Left ventricle myocardium inferior (tissue), 1 donor: Measurements from ENCODE around the gene CTH. TPM values are rescaled to one million over a fixed set of nuclear protein-coding genes. Genes with fewer than 3 reads are reported as not detected.

ENCODE experiments used
- DNase-seq: peaks from one replicate; pipeline ENCODE4 v3.0.0-alpha.2; 2020
- H3K27ac ChIP-seq: fragments of 200-600 bp; replicated peaks from 2 replicates; pipeline ENCODE4 v1.8.0; 2021
- H3K27me3 ChIP-seq: fragments of 200-600 bp; 2 replicates; pipeline ENCODE4 v1.8.0; 2021; ENCODE audit warnings: low read depth
- H3K36me3 ChIP-seq: fragments of 200-600 bp; 2 replicates; pipeline ENCODE4 v1.8.0; 2021
- H3K4me1 ChIP-seq: fragments of 200-600 bp; 2 replicates; pipeline ENCODE4 v1.8.0; 2021
- H3K4me3 ChIP-seq: fragments of 200-600 bp; 2 replicates; pipeline ENCODE4 v1.8.0; 2021; ENCODE audit warnings: mild to moderate bottlenecking, moderate library complexity
- H3K9me3 ChIP-seq: fragments of 200-600 bp; replicated peaks from 2 replicates; pipeline ENCODE4 v1.8.0; 2021
- CTCF ChIP-seq: fragments of 200-600 bp; IDR thresholded peaks from 2 replicates; pipeline ENCODE4 v1.8.0; 2021; ENCODE audit warnings: antibody characterized with exemption, mild to moderate bottlenecking, borderline replicate concordance
- intact Hi-C: fragments of 100-400 bp; cut with micrococcal nuclease; formaldehyde crosslinking; loops from one replicate; pipeline ENCODE4 v1.11.0; 2022
- total RNA-seq: library from RNA; stranded (reverse); fragmentation: NEBNext Ultra II Directional; extraction: Animal tissue kit (Norgen Biotek cat#: 25700); gene quantifications from one replicate; pipeline ENCODE4 v1.2.1, GENCODE V29; 2021
- donor health status: DM: no; HTN: yes; CAD: no; lungs with severe emphysema.

The CTH gene
- total RNA-seq, 1 donor from 2014 or later, result 0.91 TPM

- Histone ChIP-seq H3K27me3 (no peaks in the 10 kb centered on the region), H3K9me3 (no peaks in the 10 kb centered on the region), H3K27ac (no peak overlapping the region), H3K4me1 (no peaks in the 10 kb centered on the region), H3K4me3 (no peak overlapping the region), H3K36me3 (peaks cover 37% of the 10 kb centered on the region)
- no peak for DNase-seq
- no peak for TF ChIP-seq CTCF
- intact Hi-C loops, result no loop called here
Observed at GRCh38 chr1:70427976-70428375, 16.9 kb downstream of the CTH start.

GRCh38 chr1:70429219-70429618 is 18.2 kb downstream of the CTH start:
- Histone ChIP-seq H3K27me3 (no peaks in the 10 kb centered on the region), H3K4me1 (no peaks in the 10 kb centered on the region), H3K4me3 (no peak overlapping the region), H3K9me3 (no peaks in the 10 kb centered on the region), H3K27ac (no peak overlapping the region), H3K36me3 (peaks cover 41% of the 10 kb centered on the region)
- DNase-seq, result no peak
- TF ChIP-seq CTCF, result no peak
- intact Hi-C loops, result no loop called here

- intact Hi-C loops, result loop anchor here (10.0 kb wide), 1 partner anchor 75 kb away; no protein-coding TSS in a partner anchor
- no peak for TF ChIP-seq CTCF
- Histone ChIP-seq H3K4me1 (no peaks in the 10 kb centered on the region), H3K27ac (no peak overlapping the region), H3K9me3 (no peaks in the 10 kb centered on the region), H3K36me3 (peaks cover 45% of the 10 kb centered on the region), H3K27me3 (no peaks in the 10 kb centered on the region), H3K4me3 (no peak overlapping the region)
- DNase-seq, result no peak
Observed at GRCh38 chr1:70429757-70430156, 18.7 kb downstream of the CTH start.

GRCh38 chr1:70431317-70431716 is 20.2 kb downstream of the CTH start:
- Histone ChIP-seq H3K9me3 (no peaks in the 10 kb centered on the region), H3K4me1 (no peaks in the 10 kb centered on the region), H3K27me3 (no peaks in the 10 kb centered on the region), H3K36me3 (peaks cover 52% of the 10 kb centered on the region), H3K4me3 (no peak overlapping the region), H3K27ac (no peak overlapping the region)
- no peak for DNase-seq
- TF ChIP-seq CTCF, result no peak
- intact Hi-C loops, result loop anchor here (10.0 kb wide), 1 partner anchor 73 kb away; no protein-coding TSS in a partner anchor

GRCh38 chr1:70431874-70432273 is 20.8 kb downstream of the CTH start:
- no peak for TF ChIP-seq CTCF
- intact Hi-C loops, result loop anchor here (10.0 kb wide), 1 partner anchor 73 kb away; no protein-coding TSS in a partner anchor
- H3K36me3 ChIP-seq, result peaks cover 51% of the 10 kb centered on the region

More at GRCh38 chr1:70431874-70432273, 20.8 kb downstream of the CTH start:
- Histone ChIP-seq H3K9me3 (no peaks in the 10 kb centered on the region), H3K27me3 (no peaks in the 10 kb centered on the region), H3K4me1 (no peaks in the 10 kb centered on the region), H3K4me3 (no peak overlapping the region), H3K27ac (no peak overlapping the region)
- no peak for DNase-seq
